ENCODE results near the gene ADARB2. TPM values are rescaled to one million over a fixed set of nuclear protein-coding genes. Genes with fewer than 3 reads are reported as not detected.

ADARB2 gene
- total RNA-seq, 4 donors from 2014 or later = 0.80 to 4.9 (median 2.3) TPM

DNA sequence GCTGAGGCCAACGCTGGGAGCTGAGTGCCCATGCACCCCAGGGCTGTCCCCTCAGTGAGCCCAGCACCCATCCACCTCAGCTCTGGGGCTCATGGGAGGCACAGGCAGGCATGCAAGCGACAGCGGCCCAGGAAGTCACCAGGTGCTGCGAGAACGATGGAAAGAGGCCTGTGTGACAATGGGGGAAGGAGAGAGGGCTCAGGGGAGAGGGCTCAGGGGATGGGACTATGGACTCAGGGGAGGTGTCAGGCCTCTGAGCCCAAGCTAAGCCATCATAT lies 388.6 kb downstream of the ADARB2 start:
- no peak for DNase-seq
- WGBS, 2 donors (ENCODE audit: low coverage in 1 of 2) = 92% methylated on average over 5 of the region's 5 CpGs; no CpG with 5 or more reads in 1 of the 2 donors
- TF ChIP-seq POLR2A (IDR thresholded peaks at IDR 0.05) (no peak), POLR2AphosphoS5 (IDR thresholded peaks at IDR 0.05) (no peak)
- TF ChIP-seq, protein P1, sequence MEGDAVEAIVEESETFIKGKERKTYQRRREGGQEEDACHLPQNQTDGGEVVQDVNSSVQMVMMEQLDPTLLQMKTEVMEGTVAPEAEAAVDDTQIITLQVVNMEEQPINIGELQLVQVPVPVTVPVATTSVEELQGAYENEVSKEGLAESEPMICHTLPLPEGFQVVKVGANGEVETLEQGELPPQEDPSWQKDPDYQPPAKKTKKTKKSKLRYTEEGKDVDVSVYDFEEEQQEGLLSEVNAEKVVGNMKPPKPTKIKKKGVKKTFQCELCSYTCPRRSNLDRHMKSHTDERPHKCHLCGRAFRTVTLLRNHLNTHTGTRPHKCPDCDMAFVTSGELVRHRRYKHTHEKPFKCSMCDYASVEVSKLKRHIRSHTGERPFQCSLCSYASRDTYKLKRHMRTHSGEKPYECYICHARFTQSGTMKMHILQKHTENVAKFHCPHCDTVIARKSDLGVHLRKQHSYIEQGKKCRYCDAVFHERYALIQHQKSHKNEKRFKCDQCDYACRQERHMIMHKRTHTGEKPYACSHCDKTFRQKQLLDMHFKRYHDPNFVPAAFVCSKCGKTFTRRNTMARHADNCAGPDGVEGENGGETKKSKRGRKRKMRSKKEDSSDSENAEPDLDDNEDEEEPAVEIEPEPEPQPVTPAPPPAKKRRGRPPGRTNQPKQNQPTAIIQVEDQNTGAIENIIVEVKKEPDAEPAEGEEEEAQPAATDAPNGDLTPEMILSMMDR (IDR thresholded peaks at IDR 0.05) = no peak
- H3K4me3 ChIP-seq = no peak overlapping the region
- no peaks in the 10 kb centered on the region for H3K9me3 ChIP-seq
- intact Hi-C loops (cut with DNase I; ENCODE audit: low total_unique reads) = no loop called here
- no peaks in the 10 kb centered on the region for H3K36me3 ChIP-seq
- H3K4me1 ChIP-seq = no peaks in the 10 kb centered on the region
- H3K27ac ChIP-seq = no peak overlapping the region
- in situ Hi-C loops (cut with MboI; ENCODE audit: low pct_ligation_motif_present in 1 of 4, low pct_unique_long_range_greater_than_20kb in 1 of 4, low sequenced_read_pairs in 3 of 4) = no loop called here
- no peaks in the 10 kb centered on the region for H3K27me3 ChIP-seq

DNA sequence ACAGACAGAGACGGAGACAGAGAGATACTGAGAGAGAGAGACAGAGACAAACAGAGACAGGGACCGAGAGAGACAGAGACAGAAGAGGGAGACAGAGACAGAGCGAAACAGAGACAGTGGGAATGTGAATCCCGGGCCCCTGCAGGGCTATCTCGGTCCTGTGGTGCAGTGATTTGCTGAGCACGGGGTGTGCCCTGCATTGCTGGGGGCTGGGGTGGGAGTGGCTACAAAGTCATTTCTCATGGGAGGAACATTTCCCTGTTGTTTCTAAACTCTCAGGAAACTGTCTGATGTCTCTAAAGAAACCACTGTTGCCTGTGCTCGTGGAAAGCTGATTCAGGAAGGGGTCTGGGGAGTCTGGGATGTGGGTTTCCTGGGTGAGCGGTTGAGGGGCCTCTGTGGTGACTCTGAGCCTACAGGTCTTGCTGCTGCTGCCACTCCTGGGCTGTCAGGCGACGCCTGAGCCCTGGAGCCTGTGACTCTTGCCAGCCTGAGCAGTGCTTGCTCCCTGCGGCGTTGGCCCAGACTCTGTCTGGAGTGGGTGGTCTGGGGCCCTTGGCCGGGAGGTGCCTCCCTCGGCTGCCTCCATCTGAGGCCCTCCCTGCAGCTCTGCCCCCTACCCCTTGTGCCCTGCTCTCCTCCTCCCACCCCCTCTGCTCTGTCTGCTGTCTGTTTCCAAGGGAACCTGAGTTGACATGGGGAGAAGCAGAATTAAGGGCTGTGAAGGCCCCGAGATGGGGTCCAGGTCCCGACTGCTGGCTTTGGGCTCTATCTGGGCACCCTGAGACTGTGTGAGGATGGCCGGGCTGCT lies 389.2 kb downstream of the ADARB2 start:
- H3K4me3 ChIP-seq = no peak overlapping the region
- 57 to 60% methylated on average over 5 to 17 of the region's 17 CpGs for WGBS, 2 donors (ENCODE audit: low coverage in 1 of 2)
- H3K27ac ChIP-seq = no peak overlapping the region
- TF ChIP-seq POLR2A (IDR thresholded peaks at IDR 0.05) (no peak), POLR2AphosphoS5 (IDR thresholded peaks at IDR 0.05) (no peak), EP300 (IDR thresholded peaks at IDR 0.05; ENCODE audit: low read depth) (no peak)
- TF ChIP-seq, protein P1 (IDR thresholded peaks at IDR 0.05) = no peak
- H3K36me3 ChIP-seq = no peaks in the 10 kb centered on the region
- H3K27me3 ChIP-seq = no peaks in the 10 kb centered on the region
- no peaks in the 10 kb centered on the region for H3K9me3 ChIP-seq
- in situ Hi-C loops (cut with MboI; ENCODE audit: low pct_ligation_motif_present in 1 of 4, low pct_unique_long_range_greater_than_20kb in 1 of 4, low sequenced_read_pairs in 3 of 4) = no loop called here
- intact Hi-C loops (cut with DNase I; ENCODE audit: low total_unique reads) = no loop called here
- H3K4me1 ChIP-seq = no peaks in the 10 kb centered on the region
- no peak for DNase-seq

DNA sequence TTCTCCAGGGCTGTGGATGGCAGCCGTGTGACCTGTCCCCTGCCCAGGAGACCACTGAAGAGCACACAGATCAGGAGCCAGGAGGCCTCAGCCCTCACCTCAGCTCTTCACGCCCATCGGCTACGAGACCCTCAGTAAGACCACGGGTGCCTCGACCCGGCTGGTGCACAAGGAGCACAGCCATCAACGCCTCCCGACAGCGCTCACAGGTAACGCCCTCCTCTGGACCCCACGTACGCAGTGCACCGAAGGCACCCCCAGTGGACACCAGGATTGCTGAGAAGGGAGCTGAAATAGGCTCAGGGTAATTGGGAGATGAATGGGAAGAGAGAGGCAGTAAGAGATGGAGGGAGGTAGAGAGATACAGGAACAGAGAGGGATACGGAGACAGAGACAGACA lies 389.8 kb downstream of the ADARB2 start:
- H3K9me3 ChIP-seq = no peaks in the 10 kb centered on the region
- DNase-seq = no peak
- TF ChIP-seq POLR2A (IDR thresholded peaks at IDR 0.05) (no peak), EP300 (IDR thresholded peaks at IDR 0.05; ENCODE audit: low read depth) (no peak), POLR2AphosphoS5 (IDR thresholded peaks at IDR 0.05) (no peak)
- TF ChIP-seq, protein P1 (IDR thresholded peaks at IDR 0.05) = no peak
- no peak overlapping the region for H3K27ac ChIP-seq
- 91 to 100% methylated on average over 1 to 15 of the region's 15 CpGs for WGBS, 2 donors (ENCODE audit: low coverage in 1 of 2)
- H3K27me3 ChIP-seq = no peaks in the 10 kb centered on the region
- intact Hi-C loops (cut with DNase I; ENCODE audit: low total_unique reads) (no loop called here), in situ Hi-C loops (cut with MboI; ENCODE audit: low pct_ligation_motif_present in 1 of 4, low pct_unique_long_range_greater_than_20kb in 1 of 4, low sequenced_read_pairs in 3 of 4) (no loop called here)
- no peak overlapping the region for H3K4me3 ChIP-seq
- H3K4me1 ChIP-seq = no peaks in the 10 kb centered on the region
- no peaks in the 10 kb centered on the region for H3K36me3 ChIP-seq

DNA sequence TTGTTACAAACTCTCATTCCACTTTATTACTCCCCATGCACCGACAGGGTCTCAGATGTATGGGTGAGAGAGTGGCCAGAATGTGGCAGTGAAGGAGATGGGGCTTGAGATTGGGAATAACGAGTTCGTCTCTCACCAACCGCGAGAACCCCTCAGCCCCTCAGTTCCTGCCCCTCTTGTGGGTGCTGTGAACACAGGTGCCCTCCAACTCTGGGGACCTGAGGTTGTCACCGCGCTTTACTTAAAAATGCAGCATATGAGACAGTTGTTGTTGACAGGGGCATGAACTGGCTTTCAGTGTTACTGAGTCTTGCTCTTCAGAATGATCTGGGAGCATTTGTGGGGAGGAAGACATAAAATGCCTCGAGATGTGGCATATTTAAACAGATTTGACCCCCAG lies 391.1 kb downstream of the ADARB2 start:
- intact Hi-C loops (cut with DNase I; ENCODE audit: low total_unique reads) (no loop called here), in situ Hi-C loops (cut with MboI; ENCODE audit: low pct_ligation_motif_present in 1 of 4, low pct_unique_long_range_greater_than_20kb in 1 of 4, low sequenced_read_pairs in 3 of 4) (no loop called here)
- no peaks in the 10 kb centered on the region for H3K9me3 ChIP-seq
- H3K27ac ChIP-seq = no peak overlapping the region
- DNase-seq = no peak
- H3K4me1 ChIP-seq = no peaks in the 10 kb centered on the region
- no peaks in the 10 kb centered on the region for H3K36me3 ChIP-seq
- no peaks in the 10 kb centered on the region for H3K27me3 ChIP-seq
- no peak for TF ChIP-seq EP300 (IDR thresholded peaks at IDR 0.05; ENCODE audit: low read depth)
- TF ChIP-seq, protein P1 (IDR thresholded peaks at IDR 0.05) = no peak
- no peak for TF ChIP-seq POLR2AphosphoS5 (IDR thresholded peaks at IDR 0.05)
- TF ChIP-seq POLR2A (IDR thresholded peaks at IDR 0.05) = no peak
- no peak overlapping the region for H3K4me3 ChIP-seq
- 88 to 96% methylated on average over 4 to 8 of the region's 8 CpGs for WGBS, 2 donors (ENCODE audit: low coverage in 1 of 2)
